ENCODE results near the gene ACKR2.

GRCh38 chr3:42763021-42763420 is 46.2 kb upstream of the ACKR2 start:
- TF ChIP-seq CTCF (IDR thresholded peaks at IDR 0.05): no peak
- no peak for TF ChIP-seq RCOR1 (IDR thresholded peaks at IDR 0.05; ENCODE audit: low read length)
- no peak for TF ChIP-seq RFX5 (IDR thresholded peaks at IDR 0.05; ENCODE audit: low read length)
- TF ChIP-seq EP300 (IDR thresholded peaks at IDR 0.05; ENCODE audit: borderline replicate concordance in 1 of 2, low read depth in 1 of 2, low read length in 1 of 2): no peak
- TF ChIP-seq MXI1 (IDR thresholded peaks at IDR 0.05; ENCODE audit: low read depth, low read length): no peak
- no peak for TF ChIP-seq MAX (IDR thresholded peaks at IDR 0.05; ENCODE audit: low read depth)
- no peak for TF ChIP-seq SMC3 (IDR thresholded peaks at IDR 0.05; ENCODE audit: low read depth, low read length)
- no peak for TF ChIP-seq POLR2AphosphoS5 (IDR thresholded peaks at IDR 0.05; ENCODE audit: low read depth, low read length)
